Measurements from ENCODE around the gene CDX2.
"Not testable (repeated sequence)": the region's sequence is repeated elsewhere in the genome, so short reads cannot be mapped to it uniquely, and the experiment has no call there.

CDX2 gene, protein sequence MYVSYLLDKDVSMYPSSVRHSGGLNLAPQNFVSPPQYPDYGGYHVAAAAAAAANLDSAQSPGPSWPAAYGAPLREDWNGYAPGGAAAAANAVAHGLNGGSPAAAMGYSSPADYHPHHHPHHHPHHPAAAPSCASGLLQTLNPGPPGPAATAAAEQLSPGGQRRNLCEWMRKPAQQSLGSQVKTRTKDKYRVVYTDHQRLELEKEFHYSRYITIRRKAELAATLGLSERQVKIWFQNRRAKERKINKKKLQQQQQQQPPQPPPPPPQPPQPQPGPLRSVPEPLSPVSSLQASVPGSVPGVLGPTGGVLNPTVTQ

DNA sequence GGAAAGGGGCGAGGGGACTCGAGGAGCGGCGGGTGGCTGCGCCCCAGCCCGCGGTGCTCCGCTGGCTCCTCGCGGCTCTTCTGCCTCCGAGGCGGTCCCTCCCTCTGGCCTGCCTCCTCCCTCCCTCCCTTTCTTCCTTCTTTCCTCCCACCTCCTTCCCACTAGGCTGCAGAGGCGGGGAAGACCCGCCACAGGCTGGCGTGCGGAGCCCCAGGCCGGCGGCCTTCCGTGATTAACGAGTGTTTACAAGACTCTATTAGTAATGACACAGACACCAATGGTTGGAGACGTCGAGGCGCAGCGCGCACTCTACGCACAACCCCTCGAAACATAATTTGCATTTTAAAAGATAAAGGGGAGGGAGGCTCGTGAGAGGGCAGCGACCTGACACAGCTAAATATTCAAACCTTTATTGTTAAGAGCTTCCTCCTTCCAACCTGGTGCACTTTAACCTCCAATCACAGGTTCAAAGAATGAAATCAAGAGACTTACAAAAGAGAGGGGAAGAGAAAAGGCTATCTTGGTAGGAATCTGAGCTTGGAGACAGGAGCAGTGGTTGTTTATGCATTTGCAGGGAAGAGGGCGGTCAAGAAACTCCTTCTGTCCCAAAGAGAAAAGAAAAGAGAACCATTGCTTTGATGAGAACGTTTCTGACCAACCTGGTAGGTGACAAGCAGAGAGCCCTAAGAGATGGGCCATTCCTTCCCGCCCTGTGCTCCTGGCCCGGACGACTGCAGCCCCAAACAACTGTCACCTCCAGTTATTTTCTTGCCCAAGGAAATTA, at the start of gene CDX2:
CDX2 (minus strand) TSS at position 234 of the 784 bp plus-strand sequence. CDS start 309 bp downstream, outside the sequence.
- DNase-seq (ENCODE audit: low read depth in 2 of 2) = no peak

- DNase-seq (ENCODE audit: low read depth in 2 of 2) = no peak
Measured at GRCh38 chr13:28014301-28014700, 45.2 kb upstream of the CDX2 start.

- no peak for DNase-seq (ENCODE audit: low read depth in 2 of 2)
Measured at GRCh38 chr13:28013482-28013881, 44.4 kb upstream of the CDX2 start.

DNA sequence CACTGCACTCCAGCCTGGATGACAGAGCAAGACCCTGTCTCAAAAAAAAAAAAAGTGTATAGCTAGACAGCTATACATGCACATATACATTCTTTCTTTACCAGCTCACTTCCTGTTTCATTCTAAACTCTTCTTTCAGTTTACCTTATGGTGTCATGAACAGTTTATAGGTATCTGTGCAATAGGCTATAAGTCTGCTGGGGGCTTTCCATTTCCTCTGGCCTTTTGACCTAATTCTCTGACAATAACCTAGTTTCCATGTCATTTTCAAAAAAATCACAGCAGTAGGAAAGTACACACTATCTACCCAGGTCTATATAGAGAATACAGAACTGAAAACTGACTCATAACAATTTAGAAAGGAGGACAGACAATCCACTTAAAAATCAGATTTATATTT, 43.8 kb upstream of the CDX2 start:
- DNase-seq (ENCODE audit: low read depth in 2 of 2) = no peak

GRCh38 chr13:28012383-28012782, 43.3 kb upstream of the CDX2 start:
- no peak for DNase-seq (ENCODE audit: low read depth in 2 of 2)

DNA sequence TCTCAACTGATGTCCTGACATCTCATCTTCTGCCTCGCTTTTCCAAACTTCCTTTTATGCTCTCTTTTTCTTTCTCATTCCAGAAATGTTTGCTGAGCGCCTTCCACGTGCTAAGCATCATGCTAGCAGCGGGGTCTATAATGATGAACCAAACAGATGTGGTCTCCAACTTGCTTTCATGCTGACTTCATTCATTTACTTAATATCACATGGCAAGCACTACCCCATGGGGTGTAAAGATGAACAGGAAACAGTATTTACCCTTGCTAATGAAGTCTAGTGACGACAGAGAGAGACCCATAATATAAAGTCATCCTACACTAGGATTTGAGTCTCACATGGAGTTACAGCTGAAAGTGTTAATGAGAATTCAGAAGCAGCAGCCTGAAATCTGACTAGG, 40.9 kb upstream of the CDX2 start:
- no peak for DNase-seq (ENCODE audit: low read depth in 2 of 2)

GRCh38 chr13:28005016-28005415, 35.9 kb upstream of the CDX2 start:
- DNase-seq (ENCODE audit: low read depth in 2 of 2) = not testable (repeated sequence)

GRCh38 chr13:28002886-28003698, 34.0 kb upstream of the CDX2 start:
- DNase-seq (ENCODE audit: low read depth in 2 of 2) = no peak

DNA sequence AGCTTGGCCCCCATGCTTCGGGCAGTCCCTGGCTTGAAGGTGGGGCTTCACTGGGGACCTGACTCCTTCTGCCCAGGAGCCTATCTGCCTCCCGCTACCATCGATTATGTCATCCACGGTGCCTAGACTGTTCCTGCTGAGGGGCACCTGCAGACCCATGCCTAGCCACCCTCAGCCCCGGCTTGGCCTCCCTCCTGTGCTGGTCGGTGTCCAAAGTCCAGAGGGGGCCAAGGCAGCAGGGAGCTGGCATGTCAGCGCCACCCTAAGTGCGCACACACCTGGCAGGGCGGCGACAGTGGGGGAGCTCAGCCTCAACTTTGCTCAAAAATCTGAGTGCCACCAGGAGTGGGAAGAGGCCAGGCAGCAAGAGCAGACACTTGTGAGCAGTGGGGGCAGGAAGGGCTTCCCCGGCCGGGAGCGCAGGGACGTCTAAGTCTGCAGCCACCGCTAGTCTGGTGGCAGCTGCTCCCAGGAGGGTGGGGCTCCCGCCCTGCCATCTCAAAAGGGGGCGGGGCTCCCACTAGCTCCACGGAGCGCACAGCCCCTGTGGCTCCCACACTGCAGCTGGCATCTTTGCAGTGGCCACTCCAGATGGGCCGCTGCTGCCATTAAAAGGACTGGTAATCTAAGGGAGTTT, 32.8 kb upstream of the CDX2 start:
- no peak for DNase-seq (ENCODE audit: low read depth in 2 of 2)

DNA sequence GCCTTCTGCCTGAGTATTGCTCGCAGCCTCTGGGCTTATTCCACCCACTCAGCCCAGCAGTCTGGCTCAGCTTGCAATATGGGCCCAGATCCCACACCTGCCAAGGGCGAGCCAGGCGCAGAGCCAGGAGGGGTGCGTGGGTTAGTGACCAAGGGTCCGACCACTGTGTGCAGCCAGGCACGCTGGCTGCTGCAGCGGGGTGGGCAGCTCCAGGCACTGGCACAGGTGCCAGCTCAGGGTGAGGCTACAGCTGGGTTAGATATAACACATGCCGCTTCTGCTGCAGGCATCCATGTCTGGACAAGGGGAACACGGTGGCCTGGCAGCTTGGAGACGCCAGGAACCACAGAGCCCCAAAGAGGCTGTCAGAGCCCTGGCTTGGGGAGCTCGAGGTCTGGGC, 31.9 kb upstream of the CDX2 start:
- no peak for DNase-seq (ENCODE audit: low read depth in 2 of 2)

DNA sequence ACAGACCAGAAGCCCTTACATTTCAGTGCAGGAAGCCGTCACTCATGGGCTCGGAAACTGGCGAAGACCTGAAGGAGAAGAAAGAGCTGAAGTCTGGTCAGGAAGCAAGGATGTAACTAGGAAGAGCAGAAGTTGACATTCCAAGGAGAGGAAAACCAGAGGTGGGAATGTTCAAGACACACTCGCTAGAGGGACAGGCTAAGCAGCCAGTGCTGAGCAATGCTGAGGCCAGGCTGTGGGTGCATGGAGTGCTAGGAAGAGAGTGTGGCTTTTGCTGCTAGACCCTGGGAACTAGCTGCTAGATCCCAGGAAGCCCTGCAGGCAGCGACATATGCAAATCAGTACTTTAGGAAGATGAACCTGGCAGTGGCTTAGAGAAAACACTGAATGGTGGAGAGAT, 31.5 kb upstream of the CDX2 start:
- no peak for DNase-seq (ENCODE audit: low read depth in 2 of 2)

GRCh38 chr13:27997904-27998522, 28.9 kb upstream of the CDX2 start:
- no peak for DNase-seq (ENCODE audit: low read depth in 2 of 2)

GRCh38 chr13:27991881-27992280, 22.8 kb upstream of the CDX2 start:
- no peak for DNase-seq (ENCODE audit: low read depth in 2 of 2)

GRCh38 chr13:27988520-27988919, 19.4 kb upstream of the CDX2 start, which contains the start of gene URAD:
Gene URAD (minus strand): TSS chr13:27988693. CDS start chr13:27988637, 56 bp downstream.
- DNase-seq (ENCODE audit: low read depth in 2 of 2) = no peak

- DNase-seq (ENCODE audit: low read depth in 2 of 2) = no peak
Measured at GRCh38 chr13:27985600-27985999, 16.5 kb upstream of the CDX2 start.

GRCh38 chr13:27982361-27982760, 13.2 kb upstream of the CDX2 start:
- DNase-seq (ENCODE audit: low read depth in 2 of 2) = no peak

DNA sequence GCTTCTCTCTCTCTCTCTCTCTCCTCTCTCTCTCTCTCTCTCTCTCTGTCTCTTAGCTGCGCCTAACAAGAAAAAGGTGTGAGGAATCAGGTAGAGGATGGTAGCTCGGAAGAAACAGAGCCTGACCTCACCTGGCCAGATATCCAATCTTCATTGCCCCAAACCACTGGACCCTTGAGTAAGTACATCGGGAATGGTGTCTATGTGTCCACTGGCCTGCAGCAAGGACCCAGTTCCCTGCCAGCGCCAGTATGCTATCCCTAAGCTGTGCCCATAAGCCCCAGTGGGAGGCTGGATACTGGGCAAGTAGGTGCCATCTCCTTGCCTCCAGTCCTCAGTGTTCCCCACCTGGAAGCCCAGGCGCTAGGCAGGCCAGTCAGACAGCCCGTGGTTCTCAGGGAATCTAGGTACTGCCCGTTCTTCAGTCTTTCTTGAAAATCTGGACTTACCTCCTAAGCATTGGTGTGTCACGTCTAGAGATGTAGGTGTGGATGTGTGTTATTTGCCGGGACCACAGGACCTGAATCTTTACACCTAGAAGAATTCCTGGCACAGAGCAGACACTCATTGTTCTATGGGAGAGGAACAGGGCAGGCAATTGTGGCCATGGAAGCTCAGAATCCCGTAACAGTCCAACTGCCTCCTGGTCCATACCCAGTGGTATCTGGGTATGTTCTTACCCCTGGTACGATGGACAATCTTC, 12.0 kb upstream of the CDX2 start:
- no peak for DNase-seq (ENCODE audit: low read depth in 2 of 2)

- no peak for DNase-seq (ENCODE audit: low read depth in 2 of 2)
Measured at GRCh38 chr13:27980280-27980998, 11.3 kb upstream of the CDX2 start.

DNA sequence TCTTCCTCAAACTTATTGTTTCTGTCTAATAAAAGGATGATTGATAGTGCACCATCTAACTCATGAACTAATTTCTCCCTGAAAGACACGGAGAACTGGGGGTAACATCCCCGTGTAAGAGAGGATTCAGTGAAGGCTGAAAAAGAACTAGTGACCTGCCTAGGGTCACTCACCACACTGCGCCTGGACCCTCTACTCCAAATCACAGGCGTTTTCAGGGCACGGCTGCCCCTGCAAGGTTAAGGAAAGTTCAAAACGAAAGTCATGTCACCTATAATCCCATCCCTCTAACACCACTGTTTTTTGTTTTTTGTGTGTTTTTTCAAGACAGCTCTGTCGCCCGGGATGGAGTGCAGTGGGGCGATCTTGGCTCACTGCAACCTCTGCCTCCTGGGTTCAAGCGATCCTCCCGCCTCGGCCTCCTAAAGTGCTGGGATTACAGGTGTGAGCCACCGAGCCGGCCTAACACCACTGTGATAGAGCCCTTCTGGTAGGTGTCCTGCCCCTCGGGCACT, 10.7 kb upstream of the CDX2 start:
- DNase-seq (ENCODE audit: low read depth in 2 of 2) = no peak
